ENCODE results near the gene FGD5.

- TF ChIP-seq CTCF (IDR thresholded peaks at IDR 0.05) (no peak), POLR2A (IDR thresholded peaks at IDR 0.05) (no peak)
Observed at GRCh38 chr3:14808502-14809266, 10.1 kb upstream of the FGD5 start.
